ENCODE measurements around the gene DGKB.

DNA sequence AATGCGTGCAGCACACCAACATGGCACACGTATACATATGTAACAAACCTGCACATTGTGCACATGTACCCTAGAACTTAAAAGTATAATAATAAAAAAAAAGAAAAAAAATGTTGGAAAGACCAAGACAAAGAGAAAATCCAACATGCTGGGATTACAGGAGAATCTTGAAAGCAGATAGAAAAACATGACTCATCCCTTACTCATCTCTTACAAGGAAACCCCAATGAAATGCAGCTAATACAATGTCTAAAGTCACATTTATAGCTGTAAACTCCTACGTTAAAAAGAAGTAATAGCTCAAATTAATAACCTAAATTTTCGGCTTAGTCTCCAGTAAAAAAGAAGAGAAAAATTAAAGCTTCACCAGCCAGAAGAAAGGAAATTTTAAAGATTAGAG lies 47.5 kb upstream of the DGKB start:
- TF ChIP-seq, protein P1, sequence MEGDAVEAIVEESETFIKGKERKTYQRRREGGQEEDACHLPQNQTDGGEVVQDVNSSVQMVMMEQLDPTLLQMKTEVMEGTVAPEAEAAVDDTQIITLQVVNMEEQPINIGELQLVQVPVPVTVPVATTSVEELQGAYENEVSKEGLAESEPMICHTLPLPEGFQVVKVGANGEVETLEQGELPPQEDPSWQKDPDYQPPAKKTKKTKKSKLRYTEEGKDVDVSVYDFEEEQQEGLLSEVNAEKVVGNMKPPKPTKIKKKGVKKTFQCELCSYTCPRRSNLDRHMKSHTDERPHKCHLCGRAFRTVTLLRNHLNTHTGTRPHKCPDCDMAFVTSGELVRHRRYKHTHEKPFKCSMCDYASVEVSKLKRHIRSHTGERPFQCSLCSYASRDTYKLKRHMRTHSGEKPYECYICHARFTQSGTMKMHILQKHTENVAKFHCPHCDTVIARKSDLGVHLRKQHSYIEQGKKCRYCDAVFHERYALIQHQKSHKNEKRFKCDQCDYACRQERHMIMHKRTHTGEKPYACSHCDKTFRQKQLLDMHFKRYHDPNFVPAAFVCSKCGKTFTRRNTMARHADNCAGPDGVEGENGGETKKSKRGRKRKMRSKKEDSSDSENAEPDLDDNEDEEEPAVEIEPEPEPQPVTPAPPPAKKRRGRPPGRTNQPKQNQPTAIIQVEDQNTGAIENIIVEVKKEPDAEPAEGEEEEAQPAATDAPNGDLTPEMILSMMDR (IDR thresholded peaks at IDR 0.05; ENCODE audit: poor library complexity), result no peak
- TF ChIP-seq EZH2phosphoT487 (IDR thresholded peaks at IDR 0.05; ENCODE audit: low read depth, severe bottlenecking, unreplicated experiment), result no peak
- no peak for TF ChIP-seq EZH2 (IDR thresholded peaks at IDR 0.05; ENCODE audit: borderline replicate concordance)
